Activated CD8-positive, alpha-beta memory T cell treated with anti-CD3 and anti-CD28 coated beads, Interleukin-2, amount 50 U/mL, for 24 hours (primary cell): ENCODE measurements around the gene PROZ.

Experiments
- DNase-seq: peaks from one replicate; pipeline ENCODE4 v3.0.0-alpha.2; 2020; ENCODE audit errors: extremely low read depth

Gene PROZ

GRCh38 chr13:113178896-113179167 is 20.4 kb downstream of the PROZ start:
- no peak for DNase-seq

GRCh38 chr13:113179374-113180230 is 21.2 kb downstream of the PROZ start:
- DNase-seq = no peak

GRCh38 chr13:113182046-113182445 is 23.6 kb downstream of the PROZ start:
- no peak for DNase-seq

- no peak for DNase-seq
Measured at GRCh38 chr13:113183450-113184129, 25.1 kb downstream of the PROZ start.

GRCh38 chr13:113184568-113185440 is 26.4 kb downstream of the PROZ start:
- no peak for DNase-seq

GRCh38 chr13:113186061-113186900 is 27.8 kb downstream of the PROZ start:
- no peak for DNase-seq

GRCh38 chr13:113187263-113187669 is 28.8 kb downstream of the PROZ start:
- no peak for DNase-seq

- DNase-seq = no peak
Measured at GRCh38 chr13:113187883-113188665, 29.6 kb downstream of the PROZ start.

- DNase-seq = no peak
Measured at GRCh38 chr13:113190181-113190580, 31.7 kb downstream of the PROZ start.

GRCh38 chr13:113192279-113192678 is 33.8 kb downstream of the PROZ start:
- DNase-seq = no peak

GRCh38 chr13:113192902-113193301 is 34.5 kb downstream of the PROZ start:
- DNase-seq = no peak

- no peak for DNase-seq
Measured at GRCh38 chr13:113195360-113195759, 36.9 kb downstream of the PROZ start.

GRCh38 chr13:113196970-113197737 is 38.7 kb downstream of the PROZ start:
- DNase-seq = no peak

- DNase-seq = no peak
Measured at GRCh38 chr13:113201815-113202214, 43.4 kb downstream of the PROZ start.

GRCh38 chr13:113202912-113203311 is 44.5 kb downstream of the PROZ start:
- no peak for DNase-seq

GRCh38 chr13:113203507-113204377 is 45.3 kb downstream of the PROZ start:
- DNase-seq = no peak

- no peak for DNase-seq
Measured at GRCh38 chr13:113204378-113204734, 45.9 kb downstream of the PROZ start.

- DNase-seq = no peak
Measured at GRCh38 chr13:113205428-113205931, 47.0 kb downstream of the PROZ start.

GRCh38 chr13:113207460-113207859 is 49.0 kb downstream of the PROZ start:
- DNase-seq = no peak
